ENCODE data around the gene CUX1.

CUX1 gene

GRCh38 chr7:102147008-102147407 lies 329.6 kb downstream of the CUX1 start:
- Histone ChIP-seq H3F3A (ENCODE audit: control insufficient read depth, insufficient read depth) (no peaks in the 10 kb centered on the region), H3K36me3 (ENCODE audit: control insufficient read depth, low read length) (peaks cover 34% of the 10 kb centered on the region), H3K27ac (ENCODE audit: low read depth, low read length) (no peak overlapping the region), H3K9me2 (replicated peaks; ENCODE audit: control insufficient read depth, low read length) (no peaks in the 10 kb centered on the region), H3K4me2 (ENCODE audit: low read length) (no peak overlapping the region), H3K79me2 (ENCODE audit: control insufficient read depth, low read length) (peaks cover 3% of the 10 kb centered on the region), H4K20me1 (ENCODE audit: control insufficient read depth, insufficient read depth, low read depth, low read length) (0 out of 2 replicates have a peak, but pooled peaks cover 1% of the 10 kb centered on the region), H3K9me3 (ENCODE audit: control insufficient read depth, insufficient read depth, low read length) (no peaks in the 10 kb centered on the region), H3K27me3 (ENCODE audit: control insufficient read depth, low read length) (no peaks in the 10 kb centered on the region), H3K4me3 (ENCODE audit: low read length) (no peak overlapping the region), H3K4me1 (ENCODE audit: control insufficient read depth, low read length) (peaks cover 8% of the 10 kb centered on the region)
- no peak for TF ChIP-seq EZH2phosphoT487 (IDR thresholded peaks at IDR 0.05; ENCODE audit: borderline replicate concordance, low read length)
- no peak for TF ChIP-seq CTCF (IDR thresholded peaks at IDR 0.05; ENCODE audit: low read depth, low read length, poor library complexity, severe bottlenecking)

GRCh38 chr7:102148799-102149198 lies 331.4 kb downstream of the CUX1 start:
- Histone ChIP-seq H3K27ac (ENCODE audit: low read depth, low read length) (no peak overlapping the region), H3K9me2 (replicated peaks; ENCODE audit: control insufficient read depth, low read length) (no peaks in the 10 kb centered on the region), H3K4me3 (ENCODE audit: low read length) (no peak overlapping the region), H3K27me3 (ENCODE audit: control insufficient read depth, low read length) (no peaks in the 10 kb centered on the region), H3K4me1 (ENCODE audit: control insufficient read depth, low read length) (peaks cover 7% of the 10 kb centered on the region), H3K79me2 (ENCODE audit: control insufficient read depth, low read length) (no peaks in the 10 kb centered on the region), H4K20me1 (ENCODE audit: control insufficient read depth, insufficient read depth, low read depth, low read length) (0 out of 2 replicates have a peak, but pooled peaks cover 4% of the 10 kb centered on the region), H3F3A (ENCODE audit: control insufficient read depth, insufficient read depth) (no peaks in the 10 kb centered on the region), H3K9me3 (ENCODE audit: control insufficient read depth, insufficient read depth, low read length) (no peaks in the 10 kb centered on the region), H3K4me2 (ENCODE audit: low read length) (no peak overlapping the region), H3K36me3 (ENCODE audit: control insufficient read depth, low read length) (peaks cover 41% of the 10 kb centered on the region)
- TF ChIP-seq EZH2phosphoT487 (IDR thresholded peaks at IDR 0.05; ENCODE audit: borderline replicate concordance, low read length) (no peak), CTCF (IDR thresholded peaks at IDR 0.05; ENCODE audit: low read depth, low read length, poor library complexity, severe bottlenecking) (no peak)

- Histone ChIP-seq H3K27me3 (ENCODE audit: control insufficient read depth, low read length) (no peaks in the 10 kb centered on the region), H3K4me1 (ENCODE audit: control insufficient read depth, low read length) (peaks cover 7% of the 10 kb centered on the region), H4K20me1 (ENCODE audit: control insufficient read depth, insufficient read depth, low read depth, low read length) (0 out of 2 replicates have a peak, but pooled peaks cover 4% of the 10 kb centered on the region), H3K9me3 (ENCODE audit: control insufficient read depth, insufficient read depth, low read length) (no peaks in the 10 kb centered on the region), H3K27ac (ENCODE audit: low read depth, low read length) (no peak overlapping the region), H3K4me3 (ENCODE audit: low read length) (no peak overlapping the region), H3K4me2 (ENCODE audit: low read length) (no peak overlapping the region), H3K9me2 (replicated peaks; ENCODE audit: control insufficient read depth, low read length) (no peaks in the 10 kb centered on the region), H3K36me3 (ENCODE audit: control insufficient read depth, low read length) (peaks cover 41% of the 10 kb centered on the region), H3F3A (ENCODE audit: control insufficient read depth, insufficient read depth) (no peaks in the 10 kb centered on the region), H3K79me2 (ENCODE audit: control insufficient read depth, low read length) (no peaks in the 10 kb centered on the region)
- TF ChIP-seq CTCF (IDR thresholded peaks at IDR 0.05; ENCODE audit: low read depth, low read length, poor library complexity, severe bottlenecking) = no peak
- no peak for TF ChIP-seq EZH2phosphoT487 (IDR thresholded peaks at IDR 0.05; ENCODE audit: borderline replicate concordance, low read length)
These were observed 332.0 kb downstream of the CUX1 start for GRCh38 chr7:102149416-102149815.
